Measurements from ENCODE around the gene FAM187B.

- TF ChIP-seq POLR2A (IDR thresholded peaks at IDR 0.05; ENCODE audit: borderline replicate concordance, extremely low read depth, insufficient read depth, insufficient read length): no peak
- no peak for TF ChIP-seq CTCF (IDR thresholded peaks at IDR 0.05 in 2 of 3, conservative IDR thresholded peaks at IDR 0.05 in 1 of 3; ENCODE audit: borderline replicate concordance in 1 of 3, insufficient read depth in 1 of 3, low read depth in 2 of 3, low read length in 2 of 3)
- TF ChIP-seq ZBTB33 (IDR thresholded peaks at IDR 0.05; ENCODE audit: extremely low read depth, insufficient replicate concordance, low read length): no peak
- TF ChIP-seq ATF3 (IDR thresholded peaks at IDR 0.05): no peak
These were observed 33.7 kb upstream of the FAM187B start for GRCh38 chr19:35262101-35262761.

Measured in HCT116 (cell line).